Neural cell (in vitro differentiated cells): Measurements from ENCODE around the gene TM7SF2. TPM values are rescaled to one million over a fixed set of nuclear protein-coding genes. Genes with fewer than 3 reads are reported as not detected.

Experiments
- H2AFZ ChIP-seq: fragments of 200-600, 300-800 bp; sonication (generic), shearing (Covaris generic); 2 replicates; pipeline ENCODE4 v1.6.0; 2014; ENCODE audit warnings: low read depth, mild to moderate bottlenecking, antibody characterized with exemption, low read length, moderate library complexity
- H3F3A ChIP-seq: fragments of 200-600 bp; shearing (Covaris generic); 2 replicates; pipeline ENCODE4 v1.6.1; 2016; ENCODE audit warnings: mild to moderate bottlenecking, moderate library complexity, mixed read lengths, antibody characterized with exemption, low read length; ENCODE audit not compliant: insufficient read depth, poor library complexity, severe bottlenecking
- H3K27ac ChIP-seq: fragments of 200-600, 300-800 bp; sonication (generic), shearing (Covaris generic); 2 replicates; pipeline ENCODE4 v1.5.1; 2014; ENCODE audit warnings: mild to moderate bottlenecking, low read length, moderate library complexity
- H3K27me3 ChIP-seq: fragments of 300-800, 200-600 bp; sonication (generic), shearing (Covaris generic); 2 replicates; pipeline ENCODE4 v1.6.0; 2014; ENCODE audit warnings: mild to moderate bottlenecking, low read depth, low read length, moderate library complexity; ENCODE audit not compliant: insufficient read depth
- H3K36me3 ChIP-seq: fragments of 300-800, 200-600 bp; sonication (generic), shearing (Covaris generic); 2 replicates; pipeline ENCODE4 v1.5.1; 2014; ENCODE audit warnings: mild to moderate bottlenecking, antibody characterized with exemption, low read length, moderate library complexity; ENCODE audit not compliant: insufficient read depth
- H3K4me2 ChIP-seq: fragments of 300-800, 200-600 bp; sonication (generic), shearing (Covaris generic); 2 replicates; pipeline ENCODE4 v1.6.0; 2014; ENCODE audit warnings: mild to moderate bottlenecking, low read length
- H3K4me3 ChIP-seq: fragments of 300-800, 200-600 bp; sonication (generic), shearing (Covaris generic); 2 replicates; pipeline ENCODE4 v1.5.1; 2014; ENCODE audit warnings: mild to moderate bottlenecking, low read length, moderate library complexity
- H3K79me2 ChIP-seq: fragments of 200-600 bp; shearing (Covaris generic); replicated peaks from 2 replicates; pipeline ENCODE4 v1.6.0; 2014; ENCODE audit warnings: mild to moderate bottlenecking, low read length, moderate library complexity; ENCODE audit not compliant: insufficient read depth
- H3K9ac ChIP-seq: fragments of 300-800, 200-600 bp; sonication (generic), shearing (Covaris generic); 2 replicates; pipeline ENCODE4 v1.6.1; 2016; ENCODE audit warnings: mild to moderate bottlenecking, low read length, mixed read lengths
- H3K9me2 ChIP-seq: fragments of 200-600 bp; shearing (Covaris generic); 2 replicates; pipeline ENCODE4 v1.6.1; 2016; ENCODE audit warnings: mild to moderate bottlenecking, low read length, mixed read lengths; ENCODE audit not compliant: insufficient read depth
- H3K9me3 ChIP-seq: fragments of 200-600, 300-800 bp; sonication (generic), shearing (Covaris generic); 2 replicates; pipeline ENCODE4 v1.6.1; 2016; ENCODE audit warnings: mild to moderate bottlenecking, mixed run types, low read length, moderate library complexity, mixed read lengths
- H4K20me1 ChIP-seq: fragments of 200-600 bp; shearing (Covaris generic); 2 replicates; pipeline ENCODE4 v1.6.1; 2016; ENCODE audit warnings: mild to moderate bottlenecking, mixed run types; ENCODE audit not compliant: insufficient read depth
- EP300 ChIP-seq: fragments of 450-650 bp; conservative IDR thresholded peaks from 2 replicates; pipeline ENCODE4 v1.6.1; 2014; ENCODE audit warnings: antibody characterized with exemption, mild to moderate bottlenecking, moderate library complexity; ENCODE audit not compliant: poor library complexity, severe bottlenecking
- EZH2 ChIP-seq: fragments of 200-600, 300-800 bp; shearing (Covaris generic), sonication (generic); IDR thresholded peaks from 2 replicates; pipeline ENCODE4 v1.6.1; 2014; ENCODE audit warnings: antibody characterized with exemption, low read length, borderline replicate concordance, mild to moderate bottlenecking; ENCODE audit not compliant: insufficient read depth, poor library complexity, severe bottlenecking
- MXI1 ChIP-seq: fragments of 450-650 bp; conservative IDR thresholded peaks from 2 replicates; pipeline ENCODE4 v1.6.1; 2014; ENCODE audit warnings: antibody characterized with exemption, mild to moderate bottlenecking; ENCODE audit not compliant: poor library complexity, severe bottlenecking
- POLR2AphosphoS5 ChIP-seq: IDR thresholded peaks from 2 replicates; pipeline ENCODE4 v1.6.1; 2012
- RAD21 ChIP-seq: fragments of 450-650 bp; conservative IDR thresholded peaks from 2 replicates; pipeline ENCODE4 v1.6.1; 2014; ENCODE audit warnings: antibody characterized with exemption, mild to moderate bottlenecking, moderate library complexity
- REST ChIP-seq: IDR thresholded peaks from 2 replicates; pipeline ENCODE4 v1.6.1; 2012; ENCODE audit warnings: borderline replicate concordance
- SMC3 ChIP-seq: fragments of 450-650 bp; conservative IDR thresholded peaks from 2 replicates; pipeline ENCODE4 v1.6.1; 2014; ENCODE audit warnings: antibody characterized with exemption, mild to moderate bottlenecking, moderate library complexity; ENCODE audit not compliant: poor library complexity
- TAF1 ChIP-seq: IDR thresholded peaks from 2 replicates; pipeline ENCODE4 v1.6.1; 2012; ENCODE audit warnings: low read depth
- polyA plus RNA-seq: library from polyadenylated mRNA; depleted of rRNA; stranded (reverse); fragments of >200 nt; gene quantifications from 2 replicates; pipeline ENCODE4 v1.2.3, GENCODE V29; 2014
- TF ChIP-seq, protein P1 (sequence below): fragments of 450-650 bp; IDR thresholded peaks from 2 replicates; pipeline ENCODE4 v1.5.1; 2014; ENCODE audit warnings: antibody characterized with exemption, mild to moderate bottlenecking, moderate library complexity; ENCODE audit not compliant: poor library complexity, severe bottlenecking

Gene TM7SF2
- polyA plus RNA-seq, 1 donor from 2014 or later: 78.4 TPM

DNA sequence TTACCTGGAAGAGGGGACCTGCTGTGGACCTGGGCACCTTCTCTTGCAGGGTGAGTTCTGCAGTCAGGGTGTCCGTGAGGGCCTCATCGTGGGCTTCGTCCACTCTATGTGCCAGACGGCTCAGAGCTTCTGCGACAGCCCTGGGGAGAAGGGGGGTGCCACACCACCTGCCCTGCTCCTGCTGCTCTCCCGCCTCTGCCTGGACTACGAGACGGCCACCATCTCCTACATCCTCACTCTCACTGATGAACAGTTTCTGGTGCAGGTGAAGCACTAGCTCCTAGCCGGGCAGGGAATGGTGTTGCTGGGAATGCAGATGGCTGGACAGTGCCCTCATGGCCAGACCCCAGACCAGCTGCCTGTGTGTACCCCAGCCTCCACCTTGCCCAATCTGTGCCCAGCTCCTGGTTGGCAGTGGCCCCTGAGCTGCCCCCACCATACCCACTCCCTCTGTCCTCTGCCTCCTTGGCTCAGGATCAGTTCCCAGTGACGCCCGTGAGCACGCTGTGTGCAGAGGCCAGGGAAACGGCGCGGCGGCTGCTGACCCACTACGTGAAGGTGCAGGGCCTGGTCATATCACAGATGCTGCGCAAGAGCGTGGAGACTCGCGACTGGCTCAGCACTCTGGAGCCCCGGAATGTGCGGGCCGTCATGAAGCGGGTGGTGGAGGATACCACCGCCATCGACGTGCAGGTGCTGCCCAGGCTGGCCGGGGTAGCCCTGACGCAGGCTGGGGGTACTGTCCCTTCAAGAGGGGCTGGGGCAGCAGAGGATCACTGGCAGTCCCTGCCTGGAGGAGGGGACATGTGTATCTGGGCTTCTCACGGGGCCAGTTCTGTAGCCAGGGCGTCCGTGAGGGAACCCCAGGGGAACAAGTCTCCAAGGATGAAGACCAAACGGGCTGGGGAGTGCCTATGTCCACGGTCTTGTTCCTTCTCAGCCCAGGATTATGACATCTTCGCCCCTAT lies 2.2 kb upstream of the TM7SF2 start:
- no peaks in the 10 kb centered on the region for H4K20me1 ChIP-seq
- H3K9me3 ChIP-seq: no peaks in the 10 kb centered on the region
- H3K79me2 ChIP-seq: peaks cover 19% of the 10 kb centered on the region
- H3K9ac ChIP-seq: no peak overlapping the region
- H2AFZ ChIP-seq: no peak overlapping the region
- H3K36me3 ChIP-seq: no peaks in the 10 kb centered on the region
- H3K9me2 ChIP-seq: no peaks in the 10 kb centered on the region
- no peak overlapping the region for H3K27ac ChIP-seq
- H3K4me3 ChIP-seq: no peak overlapping the region
- no peak overlapping the region for H3K4me2 ChIP-seq
- TF ChIP-seq, protein P1, sequence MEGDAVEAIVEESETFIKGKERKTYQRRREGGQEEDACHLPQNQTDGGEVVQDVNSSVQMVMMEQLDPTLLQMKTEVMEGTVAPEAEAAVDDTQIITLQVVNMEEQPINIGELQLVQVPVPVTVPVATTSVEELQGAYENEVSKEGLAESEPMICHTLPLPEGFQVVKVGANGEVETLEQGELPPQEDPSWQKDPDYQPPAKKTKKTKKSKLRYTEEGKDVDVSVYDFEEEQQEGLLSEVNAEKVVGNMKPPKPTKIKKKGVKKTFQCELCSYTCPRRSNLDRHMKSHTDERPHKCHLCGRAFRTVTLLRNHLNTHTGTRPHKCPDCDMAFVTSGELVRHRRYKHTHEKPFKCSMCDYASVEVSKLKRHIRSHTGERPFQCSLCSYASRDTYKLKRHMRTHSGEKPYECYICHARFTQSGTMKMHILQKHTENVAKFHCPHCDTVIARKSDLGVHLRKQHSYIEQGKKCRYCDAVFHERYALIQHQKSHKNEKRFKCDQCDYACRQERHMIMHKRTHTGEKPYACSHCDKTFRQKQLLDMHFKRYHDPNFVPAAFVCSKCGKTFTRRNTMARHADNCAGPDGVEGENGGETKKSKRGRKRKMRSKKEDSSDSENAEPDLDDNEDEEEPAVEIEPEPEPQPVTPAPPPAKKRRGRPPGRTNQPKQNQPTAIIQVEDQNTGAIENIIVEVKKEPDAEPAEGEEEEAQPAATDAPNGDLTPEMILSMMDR: no peak
- TF ChIP-seq EZH2 (no peak), POLR2AphosphoS5 (no peak), TAF1 (no peak), EP300 (no peak), SMC3 (no peak), MXI1 (no peak), RAD21 (no peak), REST (no peak)
- no peaks in the 10 kb centered on the region for H3K27me3 ChIP-seq
- H3F3A ChIP-seq: no peaks in the 10 kb centered on the region

DNA sequence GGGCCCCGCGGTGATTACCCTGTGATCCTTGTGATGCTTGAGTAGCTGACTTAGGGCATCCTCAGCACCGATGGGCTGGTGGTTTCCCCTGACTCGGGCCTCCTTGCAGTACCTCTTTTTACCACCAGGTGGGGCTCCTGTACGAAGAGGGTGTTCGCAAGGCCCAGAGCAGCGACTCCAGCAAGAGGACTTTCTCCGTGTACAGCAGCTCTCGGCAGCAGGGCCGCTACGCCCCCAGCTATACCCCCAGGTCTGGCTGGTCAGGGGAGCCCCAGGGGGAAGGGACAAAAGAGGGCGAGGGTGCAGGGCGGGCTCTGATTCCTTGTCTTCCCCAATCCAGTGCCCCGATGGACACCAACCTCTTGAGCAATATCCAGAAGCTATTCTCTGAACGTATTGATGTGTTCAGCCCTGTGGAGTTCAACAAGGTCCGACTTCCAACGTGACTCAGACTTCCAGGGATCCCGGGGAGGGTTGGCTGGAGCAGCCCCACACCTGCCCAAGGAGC lies 1.3 kb upstream of the TM7SF2 start:
- Histone ChIP-seq H3K79me2 (peaks cover 19% of the 10 kb centered on the region), H3F3A (no peaks in the 10 kb centered on the region), H2AFZ (no peak overlapping the region), H3K27ac (no peak overlapping the region), H3K4me3 (peak overlapping the region; percentile 29), H3K36me3 (no peaks in the 10 kb centered on the region), H3K9me3 (no peaks in the 10 kb centered on the region), H4K20me1 (no peaks in the 10 kb centered on the region), H3K9me2 (no peaks in the 10 kb centered on the region), H3K4me2 (no peak overlapping the region), H3K9ac (peak overlapping the region; percentile 34), H3K27me3 (no peaks in the 10 kb centered on the region)
- TF ChIP-seq REST: no peak
- TF ChIP-seq RAD21: peak; percentile 71
- TF ChIP-seq, protein P1: peak; percentile 94
- TF ChIP-seq POLR2AphosphoS5: no peak
- no peak for TF ChIP-seq TAF1
- TF ChIP-seq EZH2: no peak
- TF ChIP-seq MXI1: peak; percentile 45
- TF ChIP-seq SMC3: peak; percentile 80
